ENCODE results near the gene CEP95. TPM values are rescaled to one million over a fixed set of nuclear protein-coding genes. Genes with fewer than 3 reads are reported as not detected.

Gene CEP95
- total and polyA plus RNA-seq, 2 of the 13 experiments (the other 11 are each of a cell fraction or from before 2014, with no cell fraction given), result 65.9 to 68.8 TPM

DNA sequence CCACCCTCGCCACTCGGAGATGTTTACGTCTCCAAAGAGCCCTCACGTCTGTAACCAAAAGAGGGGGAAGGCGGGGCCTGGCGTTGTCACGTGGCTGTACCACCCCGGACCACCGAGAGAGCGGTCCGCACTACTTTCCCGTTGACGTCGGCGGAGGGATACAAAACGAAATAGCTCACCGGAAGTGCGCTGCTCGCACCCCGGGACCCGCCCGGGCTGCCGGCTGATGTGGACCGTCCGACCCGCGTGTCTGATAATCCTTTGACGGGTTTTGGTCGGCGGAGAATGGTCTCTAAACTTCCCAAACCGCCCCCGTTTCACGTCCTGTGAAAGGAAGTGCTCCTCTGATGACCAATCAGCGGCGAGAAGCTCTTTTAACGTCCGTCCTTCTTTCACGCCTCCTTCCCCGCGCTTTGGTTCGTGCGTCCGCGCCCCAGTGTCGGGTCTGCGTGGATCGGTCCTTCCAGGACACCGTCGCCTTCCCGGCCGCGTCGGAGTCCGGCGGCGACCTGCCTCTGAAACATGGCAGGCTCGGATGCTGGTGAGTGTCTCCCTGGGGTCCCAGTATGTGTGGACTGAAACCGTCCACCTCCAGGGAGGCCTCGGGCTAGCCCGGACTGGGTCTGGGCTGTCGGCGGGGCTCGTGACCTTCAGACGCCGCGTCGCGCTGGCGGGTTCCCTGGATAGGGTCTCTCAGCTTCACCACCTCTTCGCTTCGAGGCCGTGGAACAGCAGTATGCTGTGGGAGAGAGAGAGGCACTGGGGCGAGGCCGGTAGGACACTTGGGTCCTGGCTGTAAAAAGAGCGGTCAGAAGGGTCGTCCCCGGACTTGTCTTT is at the start of gene CEP95 (continued):
- TF ChIP-seq, protein P1, sequence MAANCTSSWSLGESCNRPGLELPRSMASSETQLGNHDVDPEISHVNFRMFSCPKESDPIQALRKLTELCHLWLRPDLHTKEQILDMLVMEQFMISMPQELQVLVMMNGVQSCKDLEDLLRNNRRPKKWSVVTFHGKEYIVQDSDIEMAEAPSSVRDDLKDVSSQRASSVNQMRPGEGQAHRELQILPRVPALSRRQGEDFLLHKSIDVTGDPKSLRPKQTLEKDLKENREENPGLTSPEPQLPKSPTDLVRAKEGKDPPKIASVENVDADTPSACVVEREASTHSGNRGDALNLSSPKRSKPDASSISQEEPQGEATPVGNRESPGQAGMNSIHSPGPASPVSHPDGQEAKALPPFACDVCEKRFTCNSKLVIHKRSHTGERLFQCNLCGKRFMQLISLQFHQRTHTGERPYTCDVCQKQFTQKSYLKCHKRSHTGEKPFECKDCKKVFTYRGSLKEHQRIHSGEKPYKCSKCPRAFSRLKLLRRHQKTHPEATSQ (CRISPR knock-in tag; IDR thresholded peaks at IDR 0.05; ENCODE audit: borderline replicate concordance), result no peak; the same call in 1 of the 2 replicates
- TF ChIP-seq BHLHE40 (IDR thresholded peaks at IDR 0.05; ENCODE audit: low read length) (peak; percentile 75), ZBTB1 (CRISPR knock-in tag; IDR thresholded peaks at IDR 0.05; ENCODE audit: borderline replicate concordance) (no peak), FOSL1 (CRISPR knock-in tag; IDR thresholded peaks at IDR 0.05; ENCODE audit: borderline replicate concordance) (no peak), SMC3 (IDR thresholded peaks at IDR 0.05; ENCODE audit: low read length) (no peak), CHD4 (IDR thresholded peaks at IDR 0.05; ENCODE audit: borderline replicate concordance, low read length) (no peak), MYNN (CRISPR knock-in tag; IDR thresholded peaks at IDR 0.05; ENCODE audit: low read depth) (peak; percentile 72; the same call in 1 of the 2 replicates), ZNF776 (CRISPR knock-in tag; IDR thresholded peaks at IDR 0.05) (peak; percentile 24; the same call in 1 of the 2 replicates), SAFB2 (CRISPR knock-in tag; IDR thresholded peaks at IDR 0.05; ENCODE audit: borderline replicate concordance, low read depth) (peak; percentile 52; the same call in 1 of the 2 replicates), SOX6 (IDR thresholded peaks at IDR 0.05) (no peak), SOX6 (CRISPR knock-in tag; IDR thresholded peaks at IDR 0.05) (peak; percentile 77), ATF7 (IDR thresholded peaks at IDR 0.05) (0 out of 2 replicates have a peak, but pooled peaks have one; percentile 9), ATF7 (CRISPR knock-in tag; IDR thresholded peaks at IDR 0.05) (no peak; the same call in 1 of the 2 replicates), POLR2A (IDR thresholded peaks at IDR 0.05; ENCODE audit: insufficient read depth in 1 of 2, low read depth in 2 of 2, low read length in 2 of 2) (peak; percentile 75 to 87), FOXK2 (IDR thresholded peaks at IDR 0.05) (0 out of 2 replicates have a peak, but pooled peaks have one; percentile 70), ZFY (CRISPR knock-in tag; IDR thresholded peaks at IDR 0.05) (peak; percentile 73; the same call in 1 of the 2 replicates), DR1 (CRISPR knock-in tag; IDR thresholded peaks at IDR 0.05) (peak; percentile 86), ZNF558 (CRISPR knock-in tag; IDR thresholded peaks at IDR 0.05; ENCODE audit: borderline replicate concordance) (0 out of 2 replicates have a peak, but pooled peaks have one; percentile 64), ZNF160 (CRISPR knock-in tag; IDR thresholded peaks at IDR 0.05) (no peak; the same call in 1 of the 2 replicates), ZNF34 (CRISPR knock-in tag; IDR thresholded peaks at IDR 0.05; ENCODE audit: borderline replicate concordance) (peak; percentile 93; the same call in 1 of the 2 replicates), POLR2G (IDR thresholded peaks at IDR 0.05; ENCODE audit: low read depth, low read length) (peak; percentile 73; the same call in 1 of the 2 replicates), PHF5A (CRISPR knock-in tag; IDR thresholded peaks at IDR 0.05; ENCODE audit: low read depth, unreplicated experiment) (peak; percentile 85), TOPORS (CRISPR knock-in tag; IDR thresholded peaks at IDR 0.05) (no peak), MBNL3 (CRISPR knock-in tag; conservative IDR thresholded peaks at IDR 0.05) (no peak), NAIF1 (CRISPR knock-in tag; IDR thresholded peaks at IDR 0.05; ENCODE audit: borderline replicate concordance) (peak; percentile 94), SIX1 (CRISPR knock-in tag; IDR thresholded peaks at IDR 0.05; ENCODE audit: borderline replicate concordance) (no peak), BCL6 (CRISPR knock-in tag; IDR thresholded peaks at IDR 0.05) (peak; percentile 33; the same call in 1 of the 2 replicates), RELA (CRISPR knock-in tag; IDR thresholded peaks at IDR 0.05) (no peak; the same call in 1 of the 2 replicates)
- TF ChIP-seq, protein P2, sequence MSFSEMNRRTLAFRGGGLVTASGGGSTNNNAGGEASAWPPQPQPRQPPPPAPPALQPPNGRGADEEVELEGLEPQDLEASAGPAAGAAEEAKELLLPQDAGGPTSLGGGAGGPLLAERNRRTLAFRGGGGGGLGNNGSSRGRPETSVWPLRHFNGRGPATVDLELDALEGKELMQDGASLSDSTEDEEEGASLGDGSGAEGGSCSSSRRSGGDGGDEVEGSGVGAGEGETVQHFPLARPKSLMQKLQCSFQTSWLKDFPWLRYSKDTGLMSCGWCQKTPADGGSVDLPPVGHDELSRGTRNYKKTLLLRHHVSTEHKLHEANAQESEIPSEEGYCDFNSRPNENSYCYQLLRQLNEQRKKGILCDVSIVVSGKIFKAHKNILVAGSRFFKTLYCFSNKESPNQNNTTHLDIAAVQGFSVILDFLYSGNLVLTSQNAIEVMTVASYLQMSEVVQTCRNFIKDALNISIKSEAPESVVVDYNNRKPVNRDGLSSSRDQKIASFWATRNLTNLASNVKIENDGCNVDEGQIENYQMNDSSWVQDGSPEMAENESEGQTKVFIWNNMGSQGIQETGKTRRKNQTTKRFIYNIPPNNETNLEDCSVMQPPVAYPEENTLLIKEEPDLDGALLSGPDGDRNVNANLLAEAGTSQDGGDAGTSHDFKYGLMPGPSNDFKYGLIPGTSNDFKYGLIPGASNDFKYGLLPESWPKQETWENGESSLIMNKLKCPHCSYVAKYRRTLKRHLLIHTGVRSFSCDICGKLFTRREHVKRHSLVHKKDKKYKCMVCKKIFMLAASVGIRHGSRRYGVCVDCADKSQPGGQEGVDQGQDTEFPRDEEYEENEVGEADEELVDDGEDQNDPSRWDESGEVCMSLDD (CRISPR knock-in tag; IDR thresholded peaks at IDR 0.05; ENCODE audit: borderline replicate concordance), result no peak

Data from HepG2 (cell line).